Measurements from ENCODE around the gene CAMTA1. TPM values are rescaled to one million over a fixed set of nuclear protein-coding genes. Genes with fewer than 3 reads are reported as not detected.

CAMTA1 gene
- total and polyA plus RNA-seq, 4 donors = 78.7 to 438 (median 173) TPM

DNA sequence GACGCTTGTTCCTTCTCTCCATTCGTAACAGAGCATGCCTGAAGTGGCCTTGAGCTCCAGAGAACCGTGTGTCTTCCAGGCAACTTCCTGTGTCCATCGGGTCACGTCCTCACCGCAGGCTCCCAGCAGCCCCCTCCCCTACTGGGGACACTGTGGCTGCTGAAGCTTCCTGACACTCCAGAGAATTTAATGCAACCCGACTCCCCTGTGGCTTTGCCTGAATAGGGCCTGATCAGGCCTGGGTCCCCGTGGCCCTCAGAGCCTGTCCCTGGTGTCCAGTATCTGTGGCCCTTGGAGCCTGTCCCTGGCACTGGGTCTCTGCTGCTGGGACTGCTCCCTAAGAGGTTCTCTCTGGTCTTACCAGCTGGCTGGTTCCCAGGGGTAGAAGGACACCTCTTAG is 766.2 kb downstream of the CAMTA1 start:
- ATAC-seq (ENCODE audit: low FRiP score) (no peak), DNase-seq (peak in 1 of 2 donors; percentile 37)
- no peak overlapping the region for H3K27ac ChIP-seq (ENCODE audit: low read depth in 1 of 2, low read length in 2 of 2)
- H3K36me3 ChIP-seq (ENCODE audit: control insufficient read depth in 1 of 2, insufficient read depth in 2 of 2, low read length in 1 of 2) = no peaks in the 10 kb centered on the region
- peaks cover 3% of the 10 kb centered on the region for H3K9me3 ChIP-seq (ENCODE audit: control insufficient read depth, low read length)
- intact Hi-C loops (cut with DNase I) = no loop called here
- no peak overlapping the region for H3K4me3 ChIP-seq (ENCODE audit: low read length in 2 of 2)
- WGBS, 2 donors = 76 to 82% methylated on average over 7 to 8 of the region's 8 CpGs
- H3K4me1 ChIP-seq (ENCODE audit: control insufficient read depth in 1 of 2, insufficient read depth in 2 of 2, low read length in 2 of 2) = peaks cover 0 to 2% of the 10 kb centered on the region in 2 donors
- no peaks in the 10 kb centered on the region for H3K27me3 ChIP-seq (ENCODE audit: control insufficient read depth in 1 of 2, insufficient read depth in 2 of 2, low read length in 1 of 2)

DNA sequence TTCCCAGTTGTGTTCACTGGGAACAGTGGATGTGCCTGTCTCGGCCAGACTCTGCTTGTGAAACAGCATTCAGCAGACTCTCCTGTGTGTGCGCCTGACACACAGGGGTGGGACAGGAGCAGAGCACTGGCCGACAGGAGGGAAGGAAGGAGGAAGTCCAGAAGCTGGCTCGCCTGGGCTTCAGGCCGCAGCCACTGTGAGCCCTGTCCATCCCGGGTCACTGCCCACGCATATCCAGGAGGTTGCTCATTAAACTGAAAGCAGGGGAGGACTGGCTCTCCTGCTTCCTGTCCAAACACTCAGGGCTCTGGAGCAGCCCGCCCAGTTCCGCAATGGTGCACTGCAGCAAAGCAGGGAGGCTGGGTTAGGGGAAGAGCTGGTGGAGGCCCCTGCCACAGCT is 767.1 kb downstream of the CAMTA1 start:
- no peaks in the 10 kb centered on the region for H3K27me3 ChIP-seq (ENCODE audit: control insufficient read depth in 1 of 2, insufficient read depth in 2 of 2, low read length in 1 of 2)
- peaks cover 3% of the 10 kb centered on the region for H3K9me3 ChIP-seq (ENCODE audit: control insufficient read depth, low read length)
- H3K4me1 ChIP-seq (ENCODE audit: control insufficient read depth in 1 of 2, insufficient read depth in 2 of 2, low read length in 2 of 2) = peaks cover 0 to 2% of the 10 kb centered on the region in 2 donors
- WGBS, 2 donors = 78 to 85% methylated on average over 8 to 9 of the region's 9 CpGs
- H3K4me3 ChIP-seq (ENCODE audit: low read length in 2 of 2) = no peak overlapping the region
- intact Hi-C loops (cut with DNase I) = no loop called here
- no peak overlapping the region for H3K27ac ChIP-seq (ENCODE audit: low read depth in 1 of 2, low read length in 2 of 2)
- no peak for ATAC-seq (ENCODE audit: low FRiP score)
- H3K36me3 ChIP-seq (ENCODE audit: control insufficient read depth in 1 of 2, insufficient read depth in 2 of 2, low read length in 1 of 2) = no peaks in the 10 kb centered on the region
- peak in 1 of 2 donors; percentile 71 for DNase-seq

DNA sequence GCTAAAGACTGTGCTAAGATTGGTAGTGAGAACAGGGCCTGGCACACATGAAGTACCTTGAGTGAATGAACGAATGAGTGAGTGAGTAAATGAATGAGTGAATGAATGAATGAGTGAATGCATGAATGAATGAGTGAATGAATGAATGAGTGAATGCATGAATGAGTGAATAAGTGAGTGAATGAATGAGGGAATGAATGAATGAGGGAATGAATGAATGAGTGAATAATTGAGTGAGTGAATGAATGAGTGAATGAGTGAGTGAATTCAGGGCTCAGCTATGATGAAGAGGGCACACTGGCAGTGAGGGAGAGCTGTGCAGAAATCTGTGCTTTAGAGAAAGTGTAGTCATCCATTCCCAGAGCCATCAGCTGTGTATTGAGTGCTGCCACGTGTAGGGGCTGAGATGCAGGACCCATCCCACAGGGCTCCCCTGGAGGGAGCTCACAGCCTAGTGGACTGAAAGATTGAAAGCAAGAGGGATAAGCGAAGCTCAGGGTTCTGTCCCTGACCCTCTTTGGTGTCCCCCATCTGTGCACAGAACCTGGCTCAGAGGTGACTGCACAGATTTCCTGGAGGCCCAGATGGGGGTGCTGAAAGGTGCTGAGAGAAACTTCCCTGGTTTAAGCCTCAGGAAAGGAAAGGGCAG is 767.9 kb downstream of the CAMTA1 start:
- DNase-seq = peak in 1 of 2 donors; percentile 51
- H3K36me3 ChIP-seq (ENCODE audit: control insufficient read depth in 1 of 2, insufficient read depth in 2 of 2, low read length in 1 of 2) = no peaks in the 10 kb centered on the region
- no peaks in the 10 kb centered on the region for H3K27me3 ChIP-seq (ENCODE audit: control insufficient read depth in 1 of 2, insufficient read depth in 2 of 2, low read length in 1 of 2)
- no peak overlapping the region for H3K27ac ChIP-seq (ENCODE audit: low read depth in 1 of 2, low read length in 2 of 2)
- H3K4me1 ChIP-seq (ENCODE audit: control insufficient read depth in 1 of 2, insufficient read depth in 2 of 2, low read length in 2 of 2) = peaks cover 0 to 2% of the 10 kb centered on the region in 2 donors
- no peak for ATAC-seq (ENCODE audit: low FRiP score)
- 89 to 92% methylated on average over 3 of the region's 3 CpGs for WGBS, 2 donors
- H3K9me3 ChIP-seq (ENCODE audit: control insufficient read depth, low read length) = peaks cover 3% of the 10 kb centered on the region
- H3K4me3 ChIP-seq (ENCODE audit: low read length in 2 of 2) = no peak overlapping the region
- intact Hi-C loops (cut with DNase I) = no loop called here

DNA sequence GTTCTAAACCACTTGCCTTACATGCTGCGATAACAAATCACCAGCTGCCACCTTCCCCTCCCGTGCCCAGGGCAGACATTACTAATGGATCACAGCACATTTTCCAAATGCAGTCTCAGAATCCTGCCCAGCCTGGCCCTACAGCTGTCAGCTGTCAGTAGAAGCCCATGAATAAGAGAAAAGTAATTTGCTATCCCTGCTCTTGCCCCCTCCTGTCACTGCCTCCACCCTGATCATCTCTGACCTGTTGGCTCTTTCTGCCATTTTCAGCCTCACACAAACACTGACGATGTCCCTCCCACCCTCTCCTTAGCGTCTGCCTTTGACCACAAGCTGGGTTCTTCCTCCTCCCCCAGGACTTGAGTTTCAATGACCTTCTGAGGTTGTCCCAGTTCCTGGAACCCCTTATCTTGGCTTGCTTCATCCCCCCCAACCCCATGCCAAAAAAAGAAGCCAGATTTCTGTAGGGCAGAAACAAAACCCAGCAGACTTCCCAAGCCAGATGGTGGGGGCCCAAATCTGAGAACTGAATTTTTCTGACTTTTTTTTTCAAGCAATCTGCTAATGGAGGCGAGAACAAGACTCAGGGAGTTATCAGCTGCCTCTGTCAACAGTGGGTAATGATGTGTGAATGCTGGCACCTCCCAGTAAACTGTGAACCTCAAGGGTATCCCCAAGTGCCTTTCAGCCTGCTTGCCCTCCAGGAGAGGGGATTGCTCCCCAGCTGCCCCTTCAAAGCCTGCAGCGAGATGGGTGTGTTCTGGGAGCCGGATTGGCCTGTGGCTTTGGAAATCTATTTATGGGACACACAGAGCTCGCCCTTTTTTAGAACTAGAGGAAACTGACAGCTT is 769.4 kb downstream of the CAMTA1 start:
- Histone ChIP-seq H3K4me1 (ENCODE audit: control insufficient read depth in 1 of 2, insufficient read depth in 2 of 2, low read length in 2 of 2) (peaks cover 0 to 2% of the 10 kb centered on the region in 2 donors), H3K36me3 (ENCODE audit: control insufficient read depth in 1 of 2, insufficient read depth in 2 of 2, low read length in 1 of 2) (no peaks in the 10 kb centered on the region), H3K4me3 (ENCODE audit: low read length in 2 of 2) (no peak overlapping the region), H3K27me3 (ENCODE audit: control insufficient read depth in 1 of 2, insufficient read depth in 2 of 2, low read length in 1 of 2) (no peaks in the 10 kb centered on the region), H3K9me3 (ENCODE audit: control insufficient read depth, low read length) (peaks cover 3% of the 10 kb centered on the region), H3K27ac (ENCODE audit: low read depth in 1 of 2, low read length in 2 of 2) (no peak overlapping the region)
- peak in 1 of 2 donors; percentile 41 for DNase-seq
- ATAC-seq (ENCODE audit: low FRiP score) = no peak
- WGBS, 2 donors = 48 to 57% methylated on average over 8 of the region's 8 CpGs
- intact Hi-C loops (cut with DNase I) = no loop called here

DNA sequence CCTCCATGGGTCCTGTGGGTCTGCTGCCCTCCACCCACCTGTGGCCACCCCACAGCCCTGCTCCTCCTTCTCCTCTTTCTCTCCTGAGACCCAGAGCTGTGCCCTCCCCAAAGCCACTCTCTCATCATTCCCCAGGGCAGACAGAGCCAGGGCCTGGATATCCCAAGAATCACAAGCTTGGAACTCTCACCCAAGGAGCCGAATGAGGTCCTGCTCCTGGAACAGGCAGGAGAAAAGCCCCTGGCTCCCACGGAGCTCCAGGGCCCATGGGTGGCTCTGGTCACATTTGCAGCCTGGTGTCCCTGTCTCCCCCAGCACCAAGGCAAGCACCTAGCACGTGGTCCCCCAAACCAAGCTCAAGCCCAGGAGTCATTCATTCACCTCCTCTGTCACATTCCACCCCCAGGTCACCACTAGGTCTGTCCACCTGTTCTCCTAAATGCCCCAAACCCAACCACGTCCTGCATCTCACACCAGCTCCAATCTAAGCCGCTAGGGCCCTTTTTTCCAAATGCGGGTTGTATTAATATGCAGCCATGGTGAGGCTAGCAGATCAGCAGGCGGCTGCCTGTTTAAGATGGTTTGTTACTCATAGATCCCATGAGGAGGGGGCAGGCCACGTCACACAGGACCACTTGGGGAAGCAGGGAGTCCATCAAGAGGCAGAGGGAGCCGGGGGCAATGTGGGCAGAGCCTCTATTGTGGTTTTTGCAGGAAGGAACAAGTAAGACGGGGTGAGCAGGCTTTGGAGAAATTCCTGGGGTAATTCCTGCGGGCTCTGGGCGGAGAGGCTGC is 770.3 kb downstream of the CAMTA1 start:
- 72 to 75% methylated on average over 12 of the region's 12 CpGs for WGBS, 2 donors
- Histone ChIP-seq H3K4me1 (ENCODE audit: control insufficient read depth in 1 of 2, insufficient read depth in 2 of 2, low read length in 2 of 2) (no peaks in the 10 kb centered on the region), H3K4me3 (ENCODE audit: low read length in 2 of 2) (no peak overlapping the region), H3K27me3 (ENCODE audit: control insufficient read depth in 1 of 2, insufficient read depth in 2 of 2, low read length in 1 of 2) (no peaks in the 10 kb centered on the region), H3K27ac (ENCODE audit: low read depth in 1 of 2, low read length in 2 of 2) (no peak overlapping the region), H3K36me3 (ENCODE audit: control insufficient read depth in 1 of 2, insufficient read depth in 2 of 2, low read length in 1 of 2) (no peaks in the 10 kb centered on the region), H3K9me3 (ENCODE audit: control insufficient read depth, low read length) (peaks cover 3% of the 10 kb centered on the region)
- intact Hi-C loops (cut with DNase I) = no loop called here
- DNase-seq (peak in 1 of 2 donors; percentile 33), ATAC-seq (ENCODE audit: low FRiP score) (no peak)

DNA sequence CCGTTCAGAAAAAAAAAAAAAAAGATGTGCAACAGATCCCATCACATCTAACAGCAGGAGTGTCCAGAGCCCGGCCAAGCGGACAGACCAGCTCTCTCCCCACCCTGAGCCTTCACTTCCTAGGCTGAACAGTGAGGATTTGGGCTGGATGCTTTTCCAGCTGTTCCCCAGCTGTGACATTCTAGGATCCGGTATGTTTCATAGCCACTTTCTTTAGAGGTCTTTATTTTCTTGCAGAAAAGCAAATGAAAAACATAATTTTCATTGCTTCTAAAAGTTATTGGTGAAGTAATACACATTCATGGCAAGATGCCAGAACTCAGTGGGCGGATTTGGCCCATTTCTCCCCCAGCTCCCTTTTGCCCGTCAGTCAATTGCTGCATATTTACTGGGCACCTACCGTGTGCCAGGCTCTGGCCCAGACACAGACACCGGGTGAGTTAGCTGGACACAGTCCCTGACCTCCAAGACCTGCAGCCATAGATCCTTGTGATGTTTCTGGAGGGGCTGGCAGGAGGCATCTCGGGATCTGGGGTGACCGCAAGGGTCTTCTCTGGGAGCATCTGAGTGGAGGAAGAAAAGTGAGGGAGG is 772.1 kb downstream of the CAMTA1 start:
- DNase-seq (peak in 1 of 2 donors; percentile 66), ATAC-seq (ENCODE audit: low FRiP score) (no peak)
- no peaks in the 10 kb centered on the region for H3K4me1 ChIP-seq (ENCODE audit: control insufficient read depth in 1 of 2, insufficient read depth in 2 of 2, low read length in 2 of 2)
- H3K4me3 ChIP-seq (ENCODE audit: low read length in 2 of 2) = no peak overlapping the region
- peaks cover 3% of the 10 kb centered on the region for H3K9me3 ChIP-seq (ENCODE audit: control insufficient read depth, low read length)
- intact Hi-C loops (cut with DNase I) = no loop called here
- no peak overlapping the region for H3K27ac ChIP-seq (ENCODE audit: low read depth in 1 of 2, low read length in 2 of 2)
- 44 to 45% methylated on average over 10 of the region's 10 CpGs for WGBS, 2 donors
- H3K27me3 ChIP-seq (ENCODE audit: control insufficient read depth in 1 of 2, insufficient read depth in 2 of 2, low read length in 1 of 2) = no peaks in the 10 kb centered on the region
- H3K36me3 ChIP-seq (ENCODE audit: control insufficient read depth in 1 of 2, insufficient read depth in 2 of 2, low read length in 1 of 2) = no peaks in the 10 kb centered on the region

DNA sequence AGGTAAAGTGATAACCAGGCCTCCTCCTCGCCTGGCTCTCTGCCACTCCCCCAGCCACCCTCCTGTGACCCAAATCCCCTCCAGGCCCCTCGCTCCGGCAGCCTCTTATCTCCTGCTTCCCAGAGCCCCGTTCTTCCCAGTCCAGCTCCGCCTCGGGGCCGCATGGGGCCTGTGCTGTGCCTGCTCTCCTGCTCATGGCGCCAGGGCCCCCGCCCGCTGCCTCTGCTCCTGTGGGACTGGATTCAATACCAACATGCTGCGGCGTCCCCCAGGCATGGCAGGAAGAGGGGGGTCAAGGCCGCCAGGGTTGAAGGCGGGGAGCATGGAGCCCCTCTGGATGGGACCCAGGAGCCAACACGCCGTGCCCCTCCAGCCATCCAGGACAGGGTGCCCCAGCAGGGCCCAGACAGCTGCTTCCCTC is 772.8 kb downstream of the CAMTA1 start:
- ATAC-seq (ENCODE audit: low FRiP score) (no peak), DNase-seq (peak in 1 of 2 donors; percentile 77)
- intact Hi-C loops (cut with DNase I) = no loop called here
- Histone ChIP-seq H3K4me3 (ENCODE audit: low read length in 2 of 2) (no peak overlapping the region), H3K27ac (ENCODE audit: low read depth in 1 of 2, low read length in 2 of 2) (no peak overlapping the region), H3K36me3 (ENCODE audit: control insufficient read depth in 1 of 2, insufficient read depth in 2 of 2, low read length in 1 of 2) (no peaks in the 10 kb centered on the region), H3K9me3 (ENCODE audit: control insufficient read depth, low read length) (peaks cover 3% of the 10 kb centered on the region), H3K27me3 (ENCODE audit: control insufficient read depth in 1 of 2, insufficient read depth in 2 of 2, low read length in 1 of 2) (no peaks in the 10 kb centered on the region), H3K4me1 (ENCODE audit: control insufficient read depth in 1 of 2, insufficient read depth in 2 of 2, low read length in 2 of 2) (no peaks in the 10 kb centered on the region)
- 12 to 31% methylated on average over 15 to 16 of the region's 16 CpGs for WGBS, 2 donors

DNA sequence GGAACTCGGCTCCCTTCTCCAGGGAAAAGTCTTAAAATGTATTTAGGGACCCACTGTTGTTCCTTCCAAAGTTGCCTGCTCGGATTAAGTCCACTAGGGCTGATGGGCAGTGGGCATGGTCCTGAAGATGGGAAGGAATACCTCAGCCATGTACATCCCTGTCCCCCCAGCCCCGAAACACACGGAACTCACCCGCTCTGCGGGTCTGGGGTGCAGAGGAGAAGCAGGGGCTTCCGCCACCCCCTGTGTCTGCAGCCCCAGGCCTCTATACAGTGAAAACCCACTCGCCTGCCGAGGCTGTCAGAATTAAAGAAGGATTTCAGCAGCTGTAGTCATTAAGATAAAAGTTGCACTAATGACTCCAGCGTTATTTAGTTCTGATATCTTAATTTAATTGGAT is 773.2 kb downstream of the CAMTA1 start:
- DNase-seq = peak in 1 of 2 donors; percentile 42

More for the DNA sequence above, 773.2 kb downstream of the CAMTA1 start:
- no peak overlapping the region for H3K4me3 ChIP-seq (ENCODE audit: low read length in 2 of 2)
- WGBS, 2 donors = 84 to 86% methylated on average over 10 of the region's 10 CpGs
- intact Hi-C loops (cut with DNase I) = no loop called here
- peaks cover 3% of the 10 kb centered on the region for H3K9me3 ChIP-seq (ENCODE audit: control insufficient read depth, low read length)
- H3K36me3 ChIP-seq (ENCODE audit: control insufficient read depth in 1 of 2, insufficient read depth in 2 of 2, low read length in 1 of 2) = no peaks in the 10 kb centered on the region
- ATAC-seq (ENCODE audit: low FRiP score) = no peak
- no peaks in the 10 kb centered on the region for H3K4me1 ChIP-seq (ENCODE audit: control insufficient read depth in 1 of 2, insufficient read depth in 2 of 2, low read length in 2 of 2)
- H3K27ac ChIP-seq (ENCODE audit: low read depth in 1 of 2, low read length in 2 of 2) = no peak overlapping the region
- H3K27me3 ChIP-seq (ENCODE audit: control insufficient read depth in 1 of 2, insufficient read depth in 2 of 2, low read length in 1 of 2) = no peaks in the 10 kb centered on the region
